LHCN-M2 (cell line): ENCODE measurements around the gene EOGT. TPM values are rescaled to one million over a fixed set of nuclear protein-coding genes. Genes with fewer than 3 reads are reported as not detected.

Experiments
- DNase-seq: peaks from one replicate; pipeline ENCODE4 v3.0.0-alpha.2; 2012; ENCODE audit warnings: low read depth
- total RNA-seq: library from RNA; depleted of rRNA; stranded (reverse); fragments of >200 nt; gene quantifications from 2 replicates; pipeline ENCODE4 v1.2.3, GENCODE V29; 2014

Gene EOGT
- total RNA-seq, 1 experiment from 2014 or later: 58.0 TPM

GRCh38 chr3:69009559-69010410, 3.7 kb downstream of the EOGT start:
- DNase-seq: peak; percentile 73

DNA sequence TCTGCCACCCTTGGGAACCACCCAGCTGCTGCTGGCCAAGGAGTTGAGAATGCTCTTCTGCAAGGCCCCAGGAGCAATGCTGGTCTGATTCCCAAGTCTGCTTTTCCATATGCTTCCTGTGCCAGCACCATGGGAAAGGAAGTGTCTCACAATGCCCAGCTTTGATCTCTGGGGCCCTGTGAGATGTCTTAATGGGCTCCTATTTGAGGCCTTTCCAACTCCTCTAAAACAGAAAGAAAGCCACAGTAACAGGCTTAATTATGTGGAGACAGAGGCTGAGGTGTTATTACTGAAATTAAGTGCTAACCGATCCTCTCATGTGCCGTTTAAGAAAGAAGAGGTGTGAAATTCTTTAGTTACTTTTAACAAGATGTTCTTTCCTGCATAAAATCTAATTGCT, 4.5 kb downstream of the EOGT start:
- DNase-seq: no peak

GRCh38 chr3:69005791-69006482, 7.5 kb downstream of the EOGT start:
- no peak for DNase-seq

DNA sequence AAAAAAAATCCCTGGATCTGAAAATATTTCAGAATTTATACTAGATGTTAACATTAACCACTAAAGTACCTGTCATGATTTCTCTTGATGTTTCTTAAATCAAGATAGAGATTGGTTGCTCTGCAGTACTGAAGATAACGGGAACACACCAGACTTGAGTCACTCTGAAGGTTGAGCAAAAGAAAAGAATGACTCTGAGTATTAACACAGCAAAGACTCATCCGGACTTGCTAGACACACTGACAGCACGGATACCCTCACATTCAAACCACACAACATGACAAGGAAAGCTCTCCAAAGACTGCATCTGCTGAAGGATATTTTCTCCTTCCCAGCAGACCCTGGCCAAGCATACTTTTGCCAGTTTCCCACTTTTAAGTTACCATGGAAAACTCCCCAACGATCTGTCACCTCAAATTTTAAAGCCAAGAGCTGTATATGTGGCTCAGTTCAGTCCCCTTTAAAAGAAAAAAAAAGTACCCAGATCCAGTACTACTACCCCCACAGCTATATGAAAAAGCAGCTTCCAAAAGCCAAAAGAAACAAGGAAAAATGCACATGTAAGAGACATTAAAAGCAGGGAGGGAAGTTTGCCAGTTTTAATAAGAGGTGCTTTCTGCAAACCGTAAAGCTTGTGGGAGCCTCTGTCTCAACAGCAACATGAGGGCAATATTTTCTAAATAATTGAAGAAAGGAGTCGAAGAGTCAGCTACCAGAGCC, 8.3 kb downstream of the EOGT start:
- no peak for DNase-seq

GRCh38 chr3:69004138-69004537, 9.3 kb downstream of the EOGT start:
- DNase-seq: no peak

GRCh38 chr3:68999605-69000004, 13.9 kb downstream of the EOGT start:
- no peak for DNase-seq

GRCh38 chr3:68999158-68999557, 14.3 kb downstream of the EOGT start:
- DNase-seq: no peak

DNA sequence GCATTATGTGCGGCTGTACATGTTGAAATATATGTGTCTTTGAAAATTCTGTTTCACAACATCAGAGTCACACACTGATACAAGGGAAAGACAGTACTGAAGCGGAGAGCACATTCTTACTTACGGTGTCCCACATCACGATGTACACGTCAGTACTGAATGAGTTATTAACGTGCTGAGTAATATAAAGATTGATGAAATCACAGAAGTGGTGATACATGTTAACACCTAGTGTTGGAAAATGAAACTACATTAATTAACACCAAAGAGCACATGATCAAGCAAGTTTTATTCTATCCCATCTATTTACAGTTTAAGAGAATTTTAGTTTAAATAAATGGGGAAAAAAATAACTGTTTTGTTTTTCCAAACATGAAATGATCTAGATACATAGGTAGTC, 15.6 kb downstream of the EOGT start:
- DNase-seq: no peak

- DNase-seq: no peak
These were observed 17.0 kb downstream of the EOGT start for GRCh38 chr3:68996356-68996995.

DNA sequence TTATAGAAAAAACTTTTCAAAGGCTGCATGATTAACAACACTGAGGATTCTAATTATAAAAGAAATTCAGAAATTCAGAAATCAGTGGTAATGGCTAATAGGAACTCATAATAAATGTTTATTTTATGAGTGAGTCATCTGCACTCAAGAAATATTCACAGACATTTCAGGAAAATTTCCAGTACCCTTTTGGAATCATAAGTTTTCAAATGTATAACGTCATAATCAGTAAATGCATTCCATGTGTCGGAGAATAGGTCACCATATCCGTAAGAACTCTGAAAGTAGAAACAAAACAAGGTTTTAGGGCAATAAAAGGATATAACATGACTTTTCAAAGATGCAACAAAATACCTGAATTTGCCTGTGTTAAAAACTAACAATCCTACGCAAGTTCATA, 24.7 kb downstream of the EOGT start:
- no peak for DNase-seq

- no peak for DNase-seq
These were observed 26.2 kb downstream of the EOGT start for GRCh38 chr3:68987322-68987721.

DNA sequence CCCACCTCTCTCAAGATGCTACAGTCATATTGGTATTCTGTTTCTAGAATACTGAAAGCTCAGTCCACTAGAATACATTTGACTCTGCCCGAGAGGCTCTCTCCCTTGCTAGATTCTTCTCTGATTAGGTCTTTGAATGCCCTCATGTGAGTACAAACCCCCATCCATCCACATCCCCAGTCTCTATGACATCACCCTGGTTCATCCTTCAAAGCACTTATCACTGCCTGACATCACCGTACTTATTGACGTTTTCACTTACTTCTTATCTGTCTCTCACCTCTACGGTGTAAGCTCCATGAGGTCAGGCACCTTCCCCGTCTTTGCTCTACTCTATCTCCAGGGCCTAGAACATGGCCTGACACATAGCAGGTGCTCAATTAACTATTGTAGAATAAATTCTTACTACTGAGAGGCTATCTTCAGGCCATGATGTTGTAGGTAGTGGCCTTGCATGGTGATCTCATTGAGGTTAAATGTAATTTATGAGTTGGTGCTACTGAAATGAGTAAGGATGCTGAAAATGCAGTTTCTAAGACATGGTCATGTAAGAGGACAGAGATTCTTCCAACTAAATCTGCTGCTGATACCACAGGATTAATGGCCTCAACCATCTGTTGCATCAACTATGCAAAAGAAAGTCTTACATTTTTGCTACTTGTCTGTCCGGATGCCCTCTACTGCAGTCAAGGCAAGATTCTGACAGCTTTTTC, 26.8 kb downstream of the EOGT start:
- no peak for DNase-seq

GRCh38 chr3:68985146-68985790, 28.2 kb downstream of the EOGT start:
- no peak for DNase-seq

- DNase-seq: no peak
These were observed 29.4 kb downstream of the EOGT start for GRCh38 chr3:68984011-68984530.

- DNase-seq: no peak
These were observed 35.9 kb downstream of the EOGT start for GRCh38 chr3:68977486-68978167.

GRCh38 chr3:68974711-68975110, 38.8 kb downstream of the EOGT start:
- no peak for DNase-seq

DNA sequence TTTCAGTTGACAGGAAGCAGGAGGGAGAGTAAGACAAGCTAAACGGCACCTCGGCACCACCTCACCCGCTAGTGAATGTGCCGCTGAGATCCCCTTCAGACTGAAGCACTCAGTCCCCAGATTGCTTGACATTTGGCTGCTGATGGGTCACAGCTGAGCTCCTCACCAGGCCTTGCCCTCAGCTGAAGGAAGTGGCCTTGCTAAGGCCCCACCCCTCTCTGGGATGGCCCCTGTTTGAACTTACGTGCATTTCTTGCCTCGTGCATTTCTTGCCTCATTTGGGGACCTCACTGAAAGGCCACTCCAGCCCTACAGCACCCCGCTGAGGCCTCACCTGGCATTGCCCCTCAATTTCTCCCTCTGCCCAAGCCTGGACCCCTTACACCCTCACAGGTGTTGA, 39.8 kb downstream of the EOGT start:
- DNase-seq: no peak

GRCh38 chr3:68972358-68972979, 41.0 kb downstream of the EOGT start:
- peak; percentile 51 for DNase-seq

DNA sequence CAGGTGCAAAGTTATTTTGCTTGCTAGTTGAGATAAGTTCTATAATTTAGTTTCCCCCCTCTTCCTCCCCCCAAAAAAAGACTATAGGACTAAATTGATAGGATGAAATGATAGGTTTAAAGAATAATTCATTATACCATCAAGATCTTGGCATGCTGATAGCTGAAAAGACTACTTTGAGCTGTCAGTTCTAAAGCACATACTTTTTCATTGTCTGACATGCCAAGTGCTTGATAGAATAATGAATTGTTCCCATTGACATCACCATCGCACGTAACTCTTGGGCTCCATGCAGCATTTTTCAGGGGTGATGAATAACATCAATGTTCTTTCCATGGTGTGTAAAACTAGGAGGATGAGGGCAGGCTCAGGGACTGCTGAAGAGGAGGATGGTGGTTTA, 48.8 kb downstream of the EOGT start:
- no peak for DNase-seq
